Glutamatergic neuron (in vitro differentiated cells): Measurements from ENCODE around the gene ANO1. TPM values are rescaled to one million over a fixed set of nuclear protein-coding genes. Genes with fewer than 3 reads are reported as not detected.

Experiments
- DNase-seq: peaks from one replicate; pipeline ENCODE4 v3.0.0; 2022
- H3K27ac Mint-ChIP-seq: one replicate; pipeline ENCODE4 v1.8.0; 2020; ENCODE audit warnings: mild to moderate bottlenecking, mixed read lengths, inconsistent platforms; ENCODE audit not compliant: unreplicated experiment
- H3K27me3 Mint-ChIP-seq: one replicate; pipeline ENCODE4 v1.8.0; 2020; ENCODE audit warnings: mild to moderate bottlenecking, moderate library complexity, mixed read lengths, inconsistent platforms; ENCODE audit not compliant: unreplicated experiment
- H3K36me3 Mint-ChIP-seq: one replicate; pipeline ENCODE4 v1.8.0; 2020; ENCODE audit warnings: mild to moderate bottlenecking, mixed read lengths, inconsistent platforms; ENCODE audit not compliant: unreplicated experiment
- H3K4me1 Mint-ChIP-seq: one replicate; pipeline ENCODE4 v1.8.0; 2020; ENCODE audit warnings: mild to moderate bottlenecking, low read depth, mixed read lengths, inconsistent platforms; ENCODE audit not compliant: unreplicated experiment
- H3K4me3 Mint-ChIP-seq: one replicate; pipeline ENCODE4 v1.8.0; 2020; ENCODE audit warnings: mild to moderate bottlenecking, mixed read lengths, inconsistent platforms; ENCODE audit not compliant: unreplicated experiment
- H3K9me3 Mint-ChIP-seq: one replicate; pipeline ENCODE4 v1.8.0; 2020; ENCODE audit warnings: mild to moderate bottlenecking, moderate library complexity, mixed read lengths, inconsistent platforms; ENCODE audit not compliant: unreplicated experiment
- total RNA-seq: library from RNA; stranded (reverse); fragmentation: NEBNext Ultra II Directional; extraction: Animal tissue kit (Norgen Biotek cat#: 25700); gene quantifications from one replicate; pipeline ENCODE4 v1.2.1, GENCODE V29; 2021; ENCODE audit not compliant: unreplicated experiment
- TF ChIP-seq, protein P1 (sequence below): fragments of 200-600 bp; sonication (generic); IDR thresholded peaks from one replicate; pipeline ENCODE4 v1.5.0; 2021; ENCODE audit not compliant: partially characterized antibody, unreplicated experiment

Gene ANO1
- total RNA-seq, 1 donor from 2014 or later, result not detected

GRCh38 chr11:70146895-70147520 is 68.9 kb downstream of the ANO1 start:
- no peaks in the 10 kb centered on the region for H3K36me3 Mint-ChIP-seq
- no peak overlapping the region for H3K4me3 Mint-ChIP-seq
- peaks cover 4% of the 10 kb centered on the region for H3K9me3 Mint-ChIP-seq
- peaks cover 9% of the 10 kb centered on the region for H3K4me1 Mint-ChIP-seq
- no peak overlapping the region for H3K27ac Mint-ChIP-seq
- no peak for DNase-seq
- TF ChIP-seq, protein P1, sequence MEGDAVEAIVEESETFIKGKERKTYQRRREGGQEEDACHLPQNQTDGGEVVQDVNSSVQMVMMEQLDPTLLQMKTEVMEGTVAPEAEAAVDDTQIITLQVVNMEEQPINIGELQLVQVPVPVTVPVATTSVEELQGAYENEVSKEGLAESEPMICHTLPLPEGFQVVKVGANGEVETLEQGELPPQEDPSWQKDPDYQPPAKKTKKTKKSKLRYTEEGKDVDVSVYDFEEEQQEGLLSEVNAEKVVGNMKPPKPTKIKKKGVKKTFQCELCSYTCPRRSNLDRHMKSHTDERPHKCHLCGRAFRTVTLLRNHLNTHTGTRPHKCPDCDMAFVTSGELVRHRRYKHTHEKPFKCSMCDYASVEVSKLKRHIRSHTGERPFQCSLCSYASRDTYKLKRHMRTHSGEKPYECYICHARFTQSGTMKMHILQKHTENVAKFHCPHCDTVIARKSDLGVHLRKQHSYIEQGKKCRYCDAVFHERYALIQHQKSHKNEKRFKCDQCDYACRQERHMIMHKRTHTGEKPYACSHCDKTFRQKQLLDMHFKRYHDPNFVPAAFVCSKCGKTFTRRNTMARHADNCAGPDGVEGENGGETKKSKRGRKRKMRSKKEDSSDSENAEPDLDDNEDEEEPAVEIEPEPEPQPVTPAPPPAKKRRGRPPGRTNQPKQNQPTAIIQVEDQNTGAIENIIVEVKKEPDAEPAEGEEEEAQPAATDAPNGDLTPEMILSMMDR, result no peak
- H3K27me3 Mint-ChIP-seq, result peaks cover 6% of the 10 kb centered on the region

GRCh38 chr11:70147668-70148067 is 69.6 kb downstream of the ANO1 start:
- H3K27ac Mint-ChIP-seq, result no peak overlapping the region
- peaks cover 4% of the 10 kb centered on the region for H3K9me3 Mint-ChIP-seq
- peaks cover 6% of the 10 kb centered on the region for H3K27me3 Mint-ChIP-seq
- no peak overlapping the region for H3K4me3 Mint-ChIP-seq
- no peaks in the 10 kb centered on the region for H3K36me3 Mint-ChIP-seq
- no peak for DNase-seq
- TF ChIP-seq, protein P1, result no peak
- peaks cover 5% of the 10 kb centered on the region for H3K4me1 Mint-ChIP-seq

- Mint-ChIP-seq H3K27ac (no peak overlapping the region), H3K36me3 (no peaks in the 10 kb centered on the region), H3K4me1 (no peaks in the 10 kb centered on the region), H3K27me3 (peaks cover 1% of the 10 kb centered on the region), H3K4me3 (no peak overlapping the region), H3K9me3 (peaks cover 1% of the 10 kb centered on the region)
- TF ChIP-seq, protein P1, result no peak
- no peak for DNase-seq
Measured at GRCh38 chr11:70151671-70152070, 73.6 kb downstream of the ANO1 start.

DNA sequence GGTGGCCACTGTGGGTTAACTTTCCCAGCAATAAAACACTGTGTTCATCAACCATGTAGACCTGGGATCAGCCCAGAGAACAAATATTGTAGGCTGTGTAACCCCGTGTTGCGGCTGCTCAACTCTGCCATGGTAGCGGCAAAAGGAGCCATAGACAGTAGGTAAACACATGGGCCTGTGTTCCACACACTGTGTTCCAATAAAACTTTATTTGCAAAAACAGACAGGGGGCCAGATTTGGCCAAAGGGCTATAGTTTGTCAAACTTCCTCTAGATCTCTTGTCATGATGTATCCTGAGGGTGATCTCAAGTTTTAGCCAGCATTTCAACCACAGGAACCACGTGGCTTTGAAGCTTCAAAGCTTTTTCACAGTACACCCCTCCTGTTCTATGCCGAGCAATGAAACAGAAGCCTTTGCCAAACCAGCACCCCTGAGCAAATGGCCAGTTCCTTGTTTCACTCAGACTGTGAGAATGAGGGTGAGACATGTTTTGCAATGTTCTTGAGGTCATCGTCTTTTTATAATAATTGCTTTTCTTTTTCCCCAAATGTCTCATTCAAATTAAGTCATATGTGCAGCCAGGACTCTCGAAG is 75.1 kb downstream of the ANO1 start:
- Mint-ChIP-seq H3K36me3 (no peaks in the 10 kb centered on the region), H3K4me3 (no peak overlapping the region), H3K27me3 (peaks cover 3% of the 10 kb centered on the region), H3K27ac (no peak overlapping the region), H3K4me1 (no peaks in the 10 kb centered on the region), H3K9me3 (peaks cover 1% of the 10 kb centered on the region)
- no peak for DNase-seq
- TF ChIP-seq, protein P1, result no peak

DNA sequence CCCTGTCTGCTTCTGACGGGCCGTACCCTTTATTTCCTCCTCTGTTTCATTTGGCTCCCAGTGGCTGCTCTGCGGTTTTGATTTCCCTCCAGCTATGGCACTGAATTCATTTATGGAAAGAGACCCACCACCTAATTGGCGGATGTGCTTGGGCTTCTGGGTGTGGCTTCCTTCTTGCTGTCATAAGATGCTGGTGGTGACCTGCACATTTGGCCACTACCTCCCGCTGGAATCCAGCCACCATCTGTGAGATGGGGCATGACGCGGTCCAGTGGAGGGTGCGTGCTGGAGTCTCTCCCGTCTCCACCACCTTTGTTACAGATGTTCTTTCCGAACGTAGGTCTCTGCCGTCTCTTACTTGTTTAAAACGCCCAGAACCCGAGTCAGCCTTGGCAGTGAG is 77.3 kb downstream of the ANO1 start:
- Mint-ChIP-seq H3K27me3 (peaks cover 3% of the 10 kb centered on the region), H3K9me3 (peaks cover 3% of the 10 kb centered on the region), H3K36me3 (no peaks in the 10 kb centered on the region), H3K4me1 (no peaks in the 10 kb centered on the region), H3K27ac (no peak overlapping the region), H3K4me3 (no peak overlapping the region)
- no peak for DNase-seq
- TF ChIP-seq, protein P1, result no peak
